ENCODE data around the gene RAE1. TPM values are rescaled to one million over a fixed set of nuclear protein-coding genes. Genes with fewer than 3 reads are reported as not detected.

RAE1 gene
- total RNA-seq, 1 experiment from 2014 or later, result 64.1 TPM

- H3K4me1 Mint-ChIP-seq (ENCODE audit: low read depth, unreplicated experiment), result no peaks in the 10 kb centered on the region
- BruUV-seq (replicated peaks), result no TSS peak
- peaks cover 12% of the 10 kb centered on the region for H3K27me3 Mint-ChIP-seq (ENCODE audit: unreplicated experiment)
- no peak for DNase-seq
- CTCF ChIA-PET, result no interaction called here
- H3K4me3 Mint-ChIP-seq (ENCODE audit: low read depth, unreplicated experiment), result no peak overlapping the region
- H3K27ac Mint-ChIP-seq (ENCODE audit: unreplicated experiment), result no peak overlapping the region
- H3K36me3 Mint-ChIP-seq (ENCODE audit: insufficient read depth, unreplicated experiment), result peaks cover 20% of the 10 kb centered on the region
- TF ChIP-seq, protein P1, sequence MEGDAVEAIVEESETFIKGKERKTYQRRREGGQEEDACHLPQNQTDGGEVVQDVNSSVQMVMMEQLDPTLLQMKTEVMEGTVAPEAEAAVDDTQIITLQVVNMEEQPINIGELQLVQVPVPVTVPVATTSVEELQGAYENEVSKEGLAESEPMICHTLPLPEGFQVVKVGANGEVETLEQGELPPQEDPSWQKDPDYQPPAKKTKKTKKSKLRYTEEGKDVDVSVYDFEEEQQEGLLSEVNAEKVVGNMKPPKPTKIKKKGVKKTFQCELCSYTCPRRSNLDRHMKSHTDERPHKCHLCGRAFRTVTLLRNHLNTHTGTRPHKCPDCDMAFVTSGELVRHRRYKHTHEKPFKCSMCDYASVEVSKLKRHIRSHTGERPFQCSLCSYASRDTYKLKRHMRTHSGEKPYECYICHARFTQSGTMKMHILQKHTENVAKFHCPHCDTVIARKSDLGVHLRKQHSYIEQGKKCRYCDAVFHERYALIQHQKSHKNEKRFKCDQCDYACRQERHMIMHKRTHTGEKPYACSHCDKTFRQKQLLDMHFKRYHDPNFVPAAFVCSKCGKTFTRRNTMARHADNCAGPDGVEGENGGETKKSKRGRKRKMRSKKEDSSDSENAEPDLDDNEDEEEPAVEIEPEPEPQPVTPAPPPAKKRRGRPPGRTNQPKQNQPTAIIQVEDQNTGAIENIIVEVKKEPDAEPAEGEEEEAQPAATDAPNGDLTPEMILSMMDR (IDR thresholded peaks at IDR 0.05; ENCODE audit: unreplicated experiment), result no peak
- intact Hi-C loops (cut with micrococcal nuclease; ENCODE audit: unreplicated experiment), result no loop called here
- no peaks in the 10 kb centered on the region for H3K9me3 Mint-ChIP-seq (ENCODE audit: low read depth, unreplicated experiment)
Observed at GRCh38 chr20:57410398-57410920, 59.4 kb downstream of the RAE1 start.

GRCh38 chr20:57410924-57411323, 59.9 kb downstream of the RAE1 start:
- intact Hi-C loops (cut with micrococcal nuclease; ENCODE audit: unreplicated experiment), result no loop called here
- Mint-ChIP-seq H3K4me1 (ENCODE audit: low read depth, unreplicated experiment) (peaks cover 4% of the 10 kb centered on the region), H3K27me3 (ENCODE audit: unreplicated experiment) (peaks cover 16% of the 10 kb centered on the region), H3K27ac (ENCODE audit: unreplicated experiment) (no peak overlapping the region), H3K36me3 (ENCODE audit: insufficient read depth, unreplicated experiment) (peaks cover 20% of the 10 kb centered on the region), H3K4me3 (ENCODE audit: low read depth, unreplicated experiment) (no peak overlapping the region), H3K9me3 (ENCODE audit: low read depth, unreplicated experiment) (no peaks in the 10 kb centered on the region)
- DNase-seq, result no peak
- no TSS peak for BruUV-seq (replicated peaks)
- CTCF ChIA-PET, result no interaction called here
- TF ChIP-seq, protein P1 (IDR thresholded peaks at IDR 0.05; ENCODE audit: unreplicated experiment), result no peak

DNA sequence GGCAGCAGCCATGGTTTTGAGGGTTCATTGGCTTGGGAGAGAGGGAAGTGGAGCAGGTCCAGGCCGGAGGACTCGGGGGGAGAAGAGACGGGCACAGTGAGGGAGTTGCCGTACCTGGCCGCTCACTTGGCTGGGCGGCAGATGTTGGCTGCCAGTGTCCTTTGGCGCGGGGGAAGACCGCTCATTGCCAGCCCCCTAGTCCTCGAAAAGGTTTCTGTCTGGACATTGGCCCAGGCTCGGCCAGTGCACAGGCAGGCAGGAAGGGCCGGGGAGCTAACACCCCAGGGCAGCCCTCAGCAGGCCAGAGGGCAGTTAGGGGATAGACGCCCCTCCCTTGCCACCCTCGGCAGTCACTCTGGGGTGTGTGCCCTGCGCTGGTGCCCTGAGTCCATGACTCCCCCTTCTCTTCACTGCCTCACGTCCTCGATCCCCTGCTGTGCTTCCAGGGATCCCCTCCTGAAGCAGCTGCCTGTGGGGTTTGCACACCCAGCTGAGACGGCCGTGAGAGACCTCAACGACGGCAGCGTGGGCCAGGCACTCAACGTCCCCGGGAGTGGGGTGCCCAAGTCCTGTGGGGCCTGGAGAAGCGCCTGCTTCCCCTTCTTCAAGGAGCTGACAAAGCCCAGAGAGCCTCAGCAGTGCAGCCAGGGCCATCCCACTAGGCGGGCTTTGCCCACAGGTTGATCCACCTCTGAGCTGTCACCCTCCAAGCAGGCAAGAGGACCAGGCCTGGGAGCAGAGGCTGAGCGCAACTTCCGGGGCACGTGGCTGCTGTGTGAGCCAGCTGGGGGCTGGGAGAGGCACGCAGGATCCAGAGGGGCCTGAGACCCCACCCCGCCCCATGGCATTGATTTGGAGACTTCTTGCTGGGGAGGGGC, 60.6 kb downstream of the RAE1 start:
- intact Hi-C loops (cut with micrococcal nuclease; ENCODE audit: unreplicated experiment), result no loop called here
- peaks cover 24% of the 10 kb centered on the region for H3K27me3 Mint-ChIP-seq (ENCODE audit: unreplicated experiment)
- no peak overlapping the region for H3K4me3 Mint-ChIP-seq (ENCODE audit: low read depth, unreplicated experiment)
- CTCF ChIA-PET, result interaction anchor here (1.4 kb wide), 1 partner anchor 10 kb away, joined by 3 read pairs; no protein-coding TSS in a partner anchor
- H3K36me3 Mint-ChIP-seq (ENCODE audit: insufficient read depth, unreplicated experiment), result peaks cover 16% of the 10 kb centered on the region
- TF ChIP-seq, protein P1 (IDR thresholded peaks at IDR 0.05; ENCODE audit: unreplicated experiment), result no peak
- no peak for DNase-seq
- no peaks in the 10 kb centered on the region for H3K9me3 Mint-ChIP-seq (ENCODE audit: low read depth, unreplicated experiment)
- no peak overlapping the region for H3K27ac Mint-ChIP-seq (ENCODE audit: unreplicated experiment)
- peaks cover 7% of the 10 kb centered on the region for H3K4me1 Mint-ChIP-seq (ENCODE audit: low read depth, unreplicated experiment)
- no TSS peak for BruUV-seq (replicated peaks)

- TF ChIP-seq, protein P1 (IDR thresholded peaks at IDR 0.05; ENCODE audit: unreplicated experiment), result no peak
- DNase-seq, result no peak
- Mint-ChIP-seq H3K4me1 (ENCODE audit: low read depth, unreplicated experiment) (peaks cover 7% of the 10 kb centered on the region), H3K27ac (ENCODE audit: unreplicated experiment) (no peak overlapping the region), H3K27me3 (ENCODE audit: unreplicated experiment) (peaks cover 32% of the 10 kb centered on the region), H3K9me3 (ENCODE audit: low read depth, unreplicated experiment) (no peaks in the 10 kb centered on the region), H3K36me3 (ENCODE audit: insufficient read depth, unreplicated experiment) (peaks cover 8% of the 10 kb centered on the region), H3K4me3 (ENCODE audit: low read depth, unreplicated experiment) (no peak overlapping the region)
- BruUV-seq (replicated peaks), result no TSS peak
- intact Hi-C loops (cut with micrococcal nuclease; ENCODE audit: unreplicated experiment), result no loop called here
- CTCF ChIA-PET, result interaction anchor here (0.6 to 1.4 kb wide), 4 partner anchors 10 to 23 kb away, joined by 3 to 5 read pairs (median 4); no protein-coding TSS in a partner anchor
Observed at GRCh38 chr20:57412347-57413029, 61.4 kb downstream of the RAE1 start.
